Measurements from ENCODE around the gene NRXN3. TPM values are rescaled to one million over a fixed set of nuclear protein-coding genes. Genes with fewer than 3 reads are reported as not detected.

Gene NRXN3
- total and polyA plus RNA-seq, 8 donors, result 0.29 to 41.1 (median 9.1) TPM

DNA sequence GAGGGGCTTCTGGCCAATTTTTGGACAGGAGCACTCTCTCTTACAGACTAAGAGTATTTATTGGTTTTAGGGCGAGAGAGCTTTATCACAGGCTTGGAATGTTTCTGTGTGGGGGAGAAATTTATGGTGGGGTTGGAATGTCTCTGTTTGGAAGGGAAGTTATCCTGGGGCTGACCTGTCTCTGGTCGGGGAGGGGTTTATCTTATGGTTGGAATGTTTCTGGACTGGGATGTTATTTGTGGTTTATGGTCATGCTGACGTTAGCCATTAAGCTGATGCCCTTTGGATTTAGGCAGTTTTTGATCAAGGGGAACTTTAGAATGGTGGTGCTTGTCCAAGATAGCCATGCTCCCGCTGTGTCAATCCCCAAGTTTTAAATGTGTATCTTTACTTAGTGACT lies 1426.4 kb downstream of the NRXN3 start:
- TF ChIP-seq, protein P1, sequence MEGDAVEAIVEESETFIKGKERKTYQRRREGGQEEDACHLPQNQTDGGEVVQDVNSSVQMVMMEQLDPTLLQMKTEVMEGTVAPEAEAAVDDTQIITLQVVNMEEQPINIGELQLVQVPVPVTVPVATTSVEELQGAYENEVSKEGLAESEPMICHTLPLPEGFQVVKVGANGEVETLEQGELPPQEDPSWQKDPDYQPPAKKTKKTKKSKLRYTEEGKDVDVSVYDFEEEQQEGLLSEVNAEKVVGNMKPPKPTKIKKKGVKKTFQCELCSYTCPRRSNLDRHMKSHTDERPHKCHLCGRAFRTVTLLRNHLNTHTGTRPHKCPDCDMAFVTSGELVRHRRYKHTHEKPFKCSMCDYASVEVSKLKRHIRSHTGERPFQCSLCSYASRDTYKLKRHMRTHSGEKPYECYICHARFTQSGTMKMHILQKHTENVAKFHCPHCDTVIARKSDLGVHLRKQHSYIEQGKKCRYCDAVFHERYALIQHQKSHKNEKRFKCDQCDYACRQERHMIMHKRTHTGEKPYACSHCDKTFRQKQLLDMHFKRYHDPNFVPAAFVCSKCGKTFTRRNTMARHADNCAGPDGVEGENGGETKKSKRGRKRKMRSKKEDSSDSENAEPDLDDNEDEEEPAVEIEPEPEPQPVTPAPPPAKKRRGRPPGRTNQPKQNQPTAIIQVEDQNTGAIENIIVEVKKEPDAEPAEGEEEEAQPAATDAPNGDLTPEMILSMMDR (IDR thresholded peaks at IDR 0.05), result no peak
- TF ChIP-seq POLR2A (IDR thresholded peaks at IDR 0.05) (no peak), EP300 (IDR thresholded peaks at IDR 0.05) (no peak), POLR2AphosphoS5 (IDR thresholded peaks at IDR 0.05) (no peak)
- intact Hi-C loops (cut with DNase I; ENCODE audit: low total_unique reads), result no loop called here

DNA sequence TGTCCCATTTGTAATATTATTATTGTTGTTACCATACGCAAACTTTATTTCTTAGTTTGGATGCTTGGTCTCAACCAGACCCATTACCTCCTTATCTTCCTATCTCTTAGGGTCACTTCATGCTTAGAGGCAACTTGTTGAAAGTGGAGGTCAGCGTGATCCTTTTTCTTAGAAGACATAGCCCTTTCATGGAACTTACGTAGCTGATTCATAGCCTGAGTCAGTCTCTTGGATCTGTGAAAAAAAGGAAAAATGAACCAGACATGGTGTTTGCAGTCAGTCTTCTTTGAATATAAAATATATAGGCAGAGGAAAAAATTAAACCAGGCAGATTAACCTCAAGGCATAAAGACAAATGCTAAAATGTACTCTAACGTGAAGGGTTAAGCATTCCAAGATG lies 1427.4 kb downstream of the NRXN3 start:
- no peaks in the 10 kb centered on the region for H3K36me3 ChIP-seq
- intact Hi-C loops (cut with DNase I; ENCODE audit: low total_unique reads), result no loop called here
- WGBS, 5 donors, result 89 to 97% (median 90%) methylated on average over 4 of the region's 4 CpGs
- DNase-seq, result no peak
- TF ChIP-seq POLR2A (IDR thresholded peaks at IDR 0.05), result no peak
- TF ChIP-seq, protein P1 (IDR thresholded peaks at IDR 0.05), result no peak
- TF ChIP-seq EP300 (IDR thresholded peaks at IDR 0.05), result no peak
- no peak for TF ChIP-seq POLR2AphosphoS5 (IDR thresholded peaks at IDR 0.05)
- no peak overlapping the region for H3K4me3 ChIP-seq
- peaks cover 0 to 1% (median 0%) of the 10 kb centered on the region in 4 donors for H3K4me1 ChIP-seq
- H3K9me3 ChIP-seq, result no peaks in the 10 kb centered on the region
- H3K27ac ChIP-seq, result no peak overlapping the region
- no peaks in the 10 kb centered on the region for H3K27me3 ChIP-seq

More for the DNA sequence above, 1426.4 kb downstream of the NRXN3 start:
- 73 to 83% (median 79%) methylated on average over 4 of the region's 4 CpGs for WGBS, 5 donors
- Histone ChIP-seq H3K4me1 (no peaks in the 10 kb centered on the region), H3K27me3 (no peaks in the 10 kb centered on the region), H3K4me3 (no peak overlapping the region), H3K36me3 (no peaks in the 10 kb centered on the region), H3K27ac (no peak overlapping the region), H3K9me3 (no peaks in the 10 kb centered on the region)
- DNase-seq, result no peak

DNA sequence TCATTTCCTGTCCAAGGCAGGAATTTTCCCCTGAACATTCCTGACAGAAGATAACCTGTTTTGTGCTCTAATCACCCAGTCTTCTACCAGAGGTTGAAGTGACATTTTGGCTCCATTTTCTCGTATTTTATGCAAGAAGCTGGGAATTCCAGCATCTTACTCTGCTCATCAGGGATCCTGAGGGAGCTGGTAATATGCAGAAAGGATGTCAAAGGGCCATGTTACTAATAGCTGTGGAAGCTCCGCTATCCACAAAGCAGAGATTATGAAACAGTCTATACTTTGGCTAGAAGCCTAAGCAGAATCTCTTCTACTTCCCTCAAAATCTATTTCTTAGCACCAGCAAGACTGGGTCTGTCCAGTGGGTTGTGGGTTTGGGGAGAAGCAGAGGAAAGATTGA lies 1428.2 kb downstream of the NRXN3 start:
- no peak overlapping the region for H3K27ac ChIP-seq
- WGBS, 5 donors, result 59 to 74% (median 69%) methylated on average over 2 of the region's 2 CpGs
- TF ChIP-seq POLR2AphosphoS5 (IDR thresholded peaks at IDR 0.05) (no peak), EP300 (IDR thresholded peaks at IDR 0.05) (no peak), POLR2A (IDR thresholded peaks at IDR 0.05) (no peak)
- TF ChIP-seq, protein P1 (IDR thresholded peaks at IDR 0.05), result no peak
- intact Hi-C loops (cut with DNase I; ENCODE audit: low total_unique reads), result no loop called here
- no peak overlapping the region for H3K4me3 ChIP-seq
- no peaks in the 10 kb centered on the region for H3K9me3 ChIP-seq
- no peaks in the 10 kb centered on the region for H3K36me3 ChIP-seq
- peaks cover 0 to 9% (median 0%) of the 10 kb centered on the region in 4 donors for H3K4me1 ChIP-seq
- H3K27me3 ChIP-seq, result no peaks in the 10 kb centered on the region
- DNase-seq, result no peak

DNA sequence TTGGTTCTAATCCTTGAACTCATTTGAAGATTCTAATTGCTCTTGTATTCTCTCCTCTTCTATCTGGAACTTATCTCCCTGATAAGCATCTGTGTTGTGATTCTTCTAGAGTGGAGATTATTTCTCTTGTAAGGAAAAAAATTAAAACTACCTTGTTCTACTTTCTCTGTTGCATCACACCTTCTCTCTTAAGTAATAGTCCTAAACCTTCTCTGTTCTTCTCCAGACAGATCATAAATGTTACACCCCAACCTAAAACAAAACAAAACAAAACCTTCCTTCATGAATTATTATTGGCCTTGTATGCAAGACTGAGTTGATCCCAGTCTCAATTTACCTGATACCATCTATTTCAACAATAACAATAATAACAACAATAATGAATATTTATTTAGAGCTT lies 1429.1 kb downstream of the NRXN3 start:
- H3K27me3 ChIP-seq, result no peaks in the 10 kb centered on the region
- intact Hi-C loops (cut with DNase I; ENCODE audit: low total_unique reads), result no loop called here
- TF ChIP-seq POLR2A (IDR thresholded peaks at IDR 0.05) (no peak), EP300 (IDR thresholded peaks at IDR 0.05) (no peak), POLR2AphosphoS5 (IDR thresholded peaks at IDR 0.05) (no peak)
- TF ChIP-seq, protein P1 (IDR thresholded peaks at IDR 0.05), result no peak

More for the DNA sequence above, 1429.1 kb downstream of the NRXN3 start:
- Histone ChIP-seq H3K9me3 (no peaks in the 10 kb centered on the region), H3K36me3 (no peaks in the 10 kb centered on the region), H3K27ac (no peak overlapping the region), H3K4me3 (no peak overlapping the region), H3K4me1 (peaks cover 0 to 9% (median 0%) of the 10 kb centered on the region in 4 donors)
- no peak for DNase-seq

Measured in stomach (tissue), 9 donors.